ENCODE data around the gene OR52D1. TPM values are rescaled to one million over a fixed set of nuclear protein-coding genes. Genes with fewer than 3 reads are reported as not detected.

OR52D1 gene
- total and polyA plus RNA-seq, 2 of the 4 experiments (the other 2 are of a cell fraction) = not detected

DNA sequence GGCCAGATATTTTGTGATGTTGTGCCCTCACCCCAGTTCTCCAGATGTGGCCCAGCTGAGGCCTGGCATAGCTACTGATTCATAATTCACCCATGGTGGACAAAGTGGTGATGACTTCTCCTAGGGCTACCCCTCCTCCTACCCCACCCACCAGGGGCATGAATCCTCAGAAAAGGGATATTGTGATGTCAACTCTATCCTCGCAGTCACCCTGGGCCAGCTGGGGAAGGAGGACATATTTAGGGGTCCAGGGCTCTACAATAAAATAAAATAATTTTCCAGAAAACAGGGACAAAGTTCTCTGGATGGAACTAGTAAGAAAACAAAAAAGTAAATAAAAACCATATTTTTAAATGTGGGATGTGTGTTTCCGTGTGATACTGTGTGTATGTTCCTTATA lies 28.1 kb downstream of the OR52D1 start, which contains the start of gene UBQLNL:
Gene UBQLNL, minus strand, starts transcription at position 101 of the 400 bp plus-strand sequence. CDS start 258 bp downstream, outside the sequence.
- Histone ChIP-seq H3K4me2 (ENCODE audit: low read depth, low read length) (no peak within 1 kb of the TSS), H3K56ac (ENCODE audit: extremely low read depth, insufficient read depth, low read length) (no peak within 1 kb of the TSS), H4K5ac (ENCODE audit: low read depth, low read length) (no peak within 1 kb of the TSS), H3K4me3 (ENCODE audit: insufficient read depth, low read depth, low read length) (no peak within 1 kb of the TSS), H2BK20ac (ENCODE audit: low read depth, low read length) (no peak within 1 kb of the TSS), H2AK5ac (ENCODE audit: low read depth, low read length) (no peak within 1 kb of the TSS), H3K79me1 (ENCODE audit: low read depth in 1 of 2, low read length in 2 of 2) (no peaks in the 10 kb centered on the region), H3K9ac (ENCODE audit: low read depth, low read length) (no peak within 1 kb of the TSS), H2AK9ac (replicated peaks; ENCODE audit: low read depth, low read length, poor library complexity) (no peak within 1 kb of the TSS), H4K20me1 (ENCODE audit: insufficient read depth, low read length) (no peaks in the 10 kb centered on the region), H2AFZ (replicated peaks; ENCODE audit: low read length, poor library complexity) (no peak within 1 kb of the TSS), H3K9me1 (ENCODE audit: insufficient read depth, low read length) (no peaks in the 10 kb centered on the region), H3K36me3 (ENCODE audit: control insufficient read depth, insufficient read depth, low read length) (no peaks in the 10 kb centered on the region), H3K4me1 (ENCODE audit: control insufficient read depth, insufficient read depth, low read length) (no peaks in the 10 kb centered on the region), H2BK5ac (ENCODE audit: low read depth, low read length, poor library complexity, severe bottlenecking) (no peak within 1 kb of the TSS), H4K91ac (ENCODE audit: insufficient read depth, low read depth, low read length) (no peak within 1 kb of the TSS), H3K4ac (ENCODE audit: low read depth, low read length) (no peak within 1 kb of the TSS), H3K27me3 (ENCODE audit: control insufficient read depth, insufficient read depth, low read length) (no peaks in the 10 kb centered on the region; the same call in 1 of the 2 replicates), H3K18ac (ENCODE audit: low read depth, low read length) (no peak within 1 kb of the TSS), H2BK15ac (ENCODE audit: low read depth, low read length) (no peak within 1 kb of the TSS), H3K14ac (replicated peaks; ENCODE audit: low read depth, low read length) (no peak within 1 kb of the TSS), H3K9me3 (ENCODE audit: control insufficient read depth, insufficient read depth, low read length) (no peaks in the 10 kb centered on the region), H2BK120ac (ENCODE audit: low read depth, low read length) (no peak within 1 kb of the TSS), H3K27ac (ENCODE audit: insufficient read depth, low read length) (no peak within 1 kb of the TSS), H4K8ac (ENCODE audit: low read depth in 2 of 2, low read length in 2 of 2) (no peak within 1 kb of the TSS), H3K23ac (ENCODE audit: low read depth, low read length) (no peak within 1 kb of the TSS)
- in situ Hi-C loops (cut with MboI; ENCODE audit: low sequenced_read_pairs) (no loop called here), dilution Hi-C loops (cut with HindIII; ENCODE audit: low sequenced_read_pairs, unreplicated experiment) (no loop called here), intact Hi-C loops (cut with micrococcal nuclease) (no loop called here)
- DNase-seq (no peak), ATAC-seq (ENCODE audit: low read depth) (no peak)
- TF ChIP-seq MAFK (IDR thresholded peaks at IDR 0.05; ENCODE audit: low read depth, low read length) (no peak), CEBPB (IDR thresholded peaks at IDR 0.05; ENCODE audit: low read depth, low read length) (no peak), CHD1 (IDR thresholded peaks at IDR 0.05; ENCODE audit: low read depth, low read length) (no peak), RCOR1 (IDR thresholded peaks at IDR 0.05; ENCODE audit: insufficient replicate concordance, low read length) (no peak), BHLHE40 (IDR thresholded peaks at IDR 0.05; ENCODE audit: low read depth, low read length) (no peak), ELK1 (IDR thresholded peaks at IDR 0.05; ENCODE audit: borderline replicate concordance, low read depth, low read length) (no peak), MAZ (IDR thresholded peaks at IDR 0.05; ENCODE audit: borderline replicate concordance, low read depth, low read length) (no peak), RFX5 (IDR thresholded peaks at IDR 0.05; ENCODE audit: low read depth, low read length) (no peak), POLR2A (IDR thresholded peaks at IDR 0.05; ENCODE audit: low read depth, low read length) (no peak), MXI1 (IDR thresholded peaks at IDR 0.05; ENCODE audit: borderline replicate concordance, low read depth, low read length) (no peak), NFE2L2 (IDR thresholded peaks at IDR 0.05; ENCODE audit: low read depth, low read length) (no peak), RAD21 (IDR thresholded peaks at IDR 0.05; ENCODE audit: low read length) (no peak), FOS (IDR thresholded peaks at IDR 0.05; ENCODE audit: low read depth, low read length) (no peak), SMC3 (IDR thresholded peaks at IDR 0.05; ENCODE audit: low read depth, low read length) (no peak)
- POLR2A ChIA-PET (ENCODE audit: unreplicated experiment) = no interaction called here
- CTCF ChIA-PET = no interaction called here
- no CpG with 5 or more reads among the region's 2 CpGs for WGBS, 2 experiments (ENCODE audit: extremely low coverage in 2 of 2, insufficient read length in 1 of 2)
- no TSS peak for BruUV-seq (replicated peaks)

All from IMR-90 (cell line).